Measurements from ENCODE around the gene CFAP57. TPM values are rescaled to one million over a fixed set of nuclear protein-coding genes. Genes with fewer than 3 reads are reported as not detected.
"Not testable (repeated sequence)": the region's sequence is repeated elsewhere in the genome, so short reads cannot be mapped to it uniquely, and the experiment has no call there.

CFAP57 gene
- 13.9 TPM for polyA plus RNA-seq (2012; ENCODE audit: missing spikeins)

GRCh38 chr1:43171876-43172526, at the start of gene CFAP57, which contains the start of gene EBNA1BP2:
CFAP57 (plus strand) TSS chr1:43172330; CDS start chr1:43172754, 424 bp downstream.
EBNA1BP2 (minus strand) TSS chr1:43172290; CDS start chr1:43172118, 172 bp downstream.
- TF ChIP-seq POLR2A (IDR thresholded peaks at IDR 0.05; ENCODE audit: low read depth, low read length) (peak; percentile 86), POLR2AphosphoS5 (IDR thresholded peaks at IDR 0.05; ENCODE audit: low read depth, low read length) (peak; percentile 85), TAF1 (IDR thresholded peaks at IDR 0.05; ENCODE audit: borderline replicate concordance, low read depth, low read length) (peak; percentile 48; the same call in 1 of the 2 replicates)
- FAIRE-seq (peak; percentile 97), DNase-seq (ENCODE audit: insufficient read length) (peak; percentile 76)

- TF ChIP-seq TAF1 (IDR thresholded peaks at IDR 0.05; ENCODE audit: borderline replicate concordance, low read depth, low read length) (no peak), POLR2AphosphoS5 (IDR thresholded peaks at IDR 0.05; ENCODE audit: low read depth, low read length) (no peak), POLR2A (IDR thresholded peaks at IDR 0.05; ENCODE audit: low read depth, low read length) (no peak)
These were observed 49.1 kb upstream of the CFAP57 start for GRCh38 chr1:43123031-43123430.

GRCh38 chr1:43128816-43129215, 43.3 kb upstream of the CFAP57 start:
- FAIRE-seq (no peak), DNase-seq (ENCODE audit: insufficient read length) (no peak)
- TF ChIP-seq POLR2A (IDR thresholded peaks at IDR 0.05; ENCODE audit: low read depth, low read length), result no peak
- no peak for TF ChIP-seq POLR2AphosphoS5 (IDR thresholded peaks at IDR 0.05; ENCODE audit: low read depth, low read length)
- TF ChIP-seq TAF1 (IDR thresholded peaks at IDR 0.05; ENCODE audit: borderline replicate concordance, low read depth, low read length), result no peak

More at GRCh38 chr1:43123031-43123430, 49.1 kb upstream of the CFAP57 start:
- DNase-seq (ENCODE audit: insufficient read length) (no peak), FAIRE-seq (no peak)

- TF ChIP-seq POLR2A (IDR thresholded peaks at IDR 0.05; ENCODE audit: low read depth, low read length), result no peak
- TF ChIP-seq POLR2AphosphoS5 (IDR thresholded peaks at IDR 0.05; ENCODE audit: low read depth, low read length), result no peak
- no peak for TF ChIP-seq TAF1 (IDR thresholded peaks at IDR 0.05; ENCODE audit: borderline replicate concordance, low read depth, low read length)
- no peak for DNase-seq (ENCODE audit: insufficient read length)
- no peak for FAIRE-seq
These were observed 42.7 kb upstream of the CFAP57 start for GRCh38 chr1:43129426-43129825.

GRCh38 chr1:43134068-43134467, 38.1 kb upstream of the CFAP57 start:
- no peak for TF ChIP-seq TAF1 (IDR thresholded peaks at IDR 0.05; ENCODE audit: borderline replicate concordance, low read depth, low read length)
- no peak for TF ChIP-seq POLR2A (IDR thresholded peaks at IDR 0.05; ENCODE audit: low read depth, low read length)
- no peak for TF ChIP-seq POLR2AphosphoS5 (IDR thresholded peaks at IDR 0.05; ENCODE audit: low read depth, low read length)
- no peak for FAIRE-seq
- no peak for DNase-seq (ENCODE audit: insufficient read length)

GRCh38 chr1:43134640-43135039, 37.5 kb upstream of the CFAP57 start:
- no peak for FAIRE-seq
- no peak for TF ChIP-seq POLR2A (IDR thresholded peaks at IDR 0.05; ENCODE audit: low read depth, low read length)
- DNase-seq (ENCODE audit: insufficient read length), result no peak

GRCh38 chr1:43135857-43136781, 36.0 kb upstream of the CFAP57 start:
- TF ChIP-seq POLR2A (IDR thresholded peaks at IDR 0.05; ENCODE audit: low read depth, low read length), result no peak
- TF ChIP-seq TAF1 (IDR thresholded peaks at IDR 0.05; ENCODE audit: borderline replicate concordance, low read depth, low read length), result no peak
- TF ChIP-seq POLR2AphosphoS5 (IDR thresholded peaks at IDR 0.05; ENCODE audit: low read depth, low read length), result no peak
- DNase-seq (ENCODE audit: insufficient read length), result no peak
- FAIRE-seq, result no peak

- no peak for FAIRE-seq
- DNase-seq (ENCODE audit: insufficient read length), result no peak
- TF ChIP-seq POLR2AphosphoS5 (IDR thresholded peaks at IDR 0.05; ENCODE audit: low read depth, low read length), result no peak
- no peak for TF ChIP-seq POLR2A (IDR thresholded peaks at IDR 0.05; ENCODE audit: low read depth, low read length)
- no peak for TF ChIP-seq TAF1 (IDR thresholded peaks at IDR 0.05; ENCODE audit: borderline replicate concordance, low read depth, low read length)
These were observed 34.6 kb upstream of the CFAP57 start for GRCh38 chr1:43137445-43138052.

GRCh38 chr1:43139295-43139694, 32.8 kb upstream of the CFAP57 start:
- not testable (repeated sequence) for FAIRE-seq; DNase-seq (ENCODE audit: insufficient read length)

- TF ChIP-seq POLR2A (IDR thresholded peaks at IDR 0.05; ENCODE audit: low read depth, low read length) (no peak), TAF1 (IDR thresholded peaks at IDR 0.05; ENCODE audit: borderline replicate concordance, low read depth, low read length) (no peak), POLR2AphosphoS5 (IDR thresholded peaks at IDR 0.05; ENCODE audit: low read depth, low read length) (no peak)
- no peak for FAIRE-seq
These were observed 32.1 kb upstream of the CFAP57 start for GRCh38 chr1:43140010-43140409.

GRCh38 chr1:43140583-43140982, 31.5 kb upstream of the CFAP57 start:
- FAIRE-seq (no peak), DNase-seq (ENCODE audit: insufficient read length) (no peak)
- TF ChIP-seq POLR2AphosphoS5 (IDR thresholded peaks at IDR 0.05; ENCODE audit: low read depth, low read length) (no peak), TAF1 (IDR thresholded peaks at IDR 0.05; ENCODE audit: borderline replicate concordance, low read depth, low read length) (no peak), POLR2A (IDR thresholded peaks at IDR 0.05; ENCODE audit: low read depth, low read length) (no peak)

More at GRCh38 chr1:43140010-43140409, 32.1 kb upstream of the CFAP57 start:
- no peak for DNase-seq (ENCODE audit: insufficient read length)
